Transverse colon (tissue), 4 donors: ENCODE measurements around the gene SGTB.

Source experiments
- CTCF ChIP-seq, 5 experiments: fragments of 200-600 bp in 3 of 5; fragments of 450-650 bp in 2 of 5; sonication (generic) in 3 of 5; IDR thresholded peaks; 1 replicate in 2 of 5; 2 replicates in 3 of 5; pipeline ENCODE4 v1.5.1; 2016 to 2017; ENCODE audit warnings: antibody characterized with exemption in 5 of 5, inconsistent platforms in 3 of 5, mild to moderate bottlenecking in 2 of 5, moderate library complexity in 1 of 5
- POLR2A ChIP-seq: fragments of 450-650 bp; IDR thresholded peaks from one replicate; pipeline ENCODE4 v1.6.1; 2016; ENCODE audit warnings: antibody characterized with exemption, mild to moderate bottlenecking, moderate library complexity
- POLR2AphosphoS5 ChIP-seq, 3 donors: sonication (generic); formaldehyde crosslinking; IDR thresholded peaks; one replicate each; pipeline ENCODE4 v1.6.1; 2016; ENCODE audit warnings: antibody characterized with exemption in 3 of 3

- TF ChIP-seq CTCF (IDR thresholded peaks at IDR 0.05) (no peak), POLR2A (no peak), POLR2AphosphoS5 (IDR thresholded peaks at IDR 0.05) (no peak)
Observed at GRCh38 chr5:65739162-65739561, 17.3 kb upstream of the SGTB start.
